Astrocyte of the spinal cord (primary cell): ENCODE measurements around the gene SOWAHC.

Source experiments
- DNase-seq: peaks from one replicate; pipeline ENCODE4 v3.0.0; 2011; ENCODE audit warnings: low read depth, low spot score
- H3K4me3 ChIP-seq: 2 replicates; pipeline ENCODE4 v1.5.1; 2011; ENCODE audit warnings: low read depth, mild to moderate bottlenecking, low read length, moderate library complexity
- in situ Hi-C: cut with HindIII; loops from 2 replicates; pipeline ENCODE4 v1.10.0; 2017; ENCODE audit warnings: low sequenced_read_pairs
- TF ChIP-seq, protein P1 (sequence below): IDR thresholded peaks from 2 replicates; pipeline ENCODE4 v1.5.1; 2012; ENCODE audit warnings: low read depth, mild to moderate bottlenecking, low read length, inconsistent platforms

The SOWAHC gene

DNA sequence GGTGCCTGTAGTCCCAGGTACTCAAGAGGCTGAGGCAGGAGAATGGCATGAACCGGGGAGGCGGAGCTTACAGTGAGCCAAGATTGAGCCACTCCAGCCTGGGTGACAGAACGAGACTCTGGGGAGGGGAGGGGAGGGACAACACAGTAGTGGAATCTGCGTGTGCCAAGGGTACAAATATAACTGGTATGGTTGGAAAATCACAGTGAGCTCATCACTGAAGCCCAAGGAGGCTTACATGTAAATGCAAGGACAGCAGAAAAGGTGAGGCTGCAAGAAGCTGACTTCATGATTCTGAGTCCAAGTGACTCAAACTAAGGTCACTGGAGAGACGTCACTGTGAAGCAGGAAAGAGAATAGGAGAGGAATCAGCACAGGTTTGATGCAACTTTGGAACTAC, 9.6 kb upstream of the SOWAHC start:
- DNase-seq = peak; percentile 65
- TF ChIP-seq, protein P1, sequence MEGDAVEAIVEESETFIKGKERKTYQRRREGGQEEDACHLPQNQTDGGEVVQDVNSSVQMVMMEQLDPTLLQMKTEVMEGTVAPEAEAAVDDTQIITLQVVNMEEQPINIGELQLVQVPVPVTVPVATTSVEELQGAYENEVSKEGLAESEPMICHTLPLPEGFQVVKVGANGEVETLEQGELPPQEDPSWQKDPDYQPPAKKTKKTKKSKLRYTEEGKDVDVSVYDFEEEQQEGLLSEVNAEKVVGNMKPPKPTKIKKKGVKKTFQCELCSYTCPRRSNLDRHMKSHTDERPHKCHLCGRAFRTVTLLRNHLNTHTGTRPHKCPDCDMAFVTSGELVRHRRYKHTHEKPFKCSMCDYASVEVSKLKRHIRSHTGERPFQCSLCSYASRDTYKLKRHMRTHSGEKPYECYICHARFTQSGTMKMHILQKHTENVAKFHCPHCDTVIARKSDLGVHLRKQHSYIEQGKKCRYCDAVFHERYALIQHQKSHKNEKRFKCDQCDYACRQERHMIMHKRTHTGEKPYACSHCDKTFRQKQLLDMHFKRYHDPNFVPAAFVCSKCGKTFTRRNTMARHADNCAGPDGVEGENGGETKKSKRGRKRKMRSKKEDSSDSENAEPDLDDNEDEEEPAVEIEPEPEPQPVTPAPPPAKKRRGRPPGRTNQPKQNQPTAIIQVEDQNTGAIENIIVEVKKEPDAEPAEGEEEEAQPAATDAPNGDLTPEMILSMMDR = no peak
- H3K4me3 ChIP-seq = no peak overlapping the region
- in situ Hi-C loops = no loop called here

DNA sequence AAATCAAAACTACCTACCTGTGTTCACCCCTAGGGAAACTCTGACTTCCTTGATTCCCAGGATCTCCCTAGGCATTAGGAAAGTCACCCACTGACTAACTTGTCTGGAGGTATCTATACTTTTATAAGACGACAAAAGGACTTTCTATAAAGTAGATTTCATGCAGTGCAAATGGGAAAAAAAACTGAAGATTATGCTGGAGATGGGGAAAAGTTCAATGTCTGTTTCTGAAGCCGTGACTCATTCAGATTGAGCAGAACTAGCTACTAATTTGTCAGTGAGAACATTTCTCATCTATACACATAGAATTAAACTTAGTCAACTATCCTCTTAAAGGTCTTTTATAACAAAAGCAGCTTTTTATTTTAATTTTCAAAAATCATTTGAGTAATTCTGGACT, 6.4 kb upstream of the SOWAHC start:
- DNase-seq = peak; percentile 37
- no peak overlapping the region for H3K4me3 ChIP-seq
- TF ChIP-seq, protein P1 = no peak
- in situ Hi-C loops = no loop called here

DNA sequence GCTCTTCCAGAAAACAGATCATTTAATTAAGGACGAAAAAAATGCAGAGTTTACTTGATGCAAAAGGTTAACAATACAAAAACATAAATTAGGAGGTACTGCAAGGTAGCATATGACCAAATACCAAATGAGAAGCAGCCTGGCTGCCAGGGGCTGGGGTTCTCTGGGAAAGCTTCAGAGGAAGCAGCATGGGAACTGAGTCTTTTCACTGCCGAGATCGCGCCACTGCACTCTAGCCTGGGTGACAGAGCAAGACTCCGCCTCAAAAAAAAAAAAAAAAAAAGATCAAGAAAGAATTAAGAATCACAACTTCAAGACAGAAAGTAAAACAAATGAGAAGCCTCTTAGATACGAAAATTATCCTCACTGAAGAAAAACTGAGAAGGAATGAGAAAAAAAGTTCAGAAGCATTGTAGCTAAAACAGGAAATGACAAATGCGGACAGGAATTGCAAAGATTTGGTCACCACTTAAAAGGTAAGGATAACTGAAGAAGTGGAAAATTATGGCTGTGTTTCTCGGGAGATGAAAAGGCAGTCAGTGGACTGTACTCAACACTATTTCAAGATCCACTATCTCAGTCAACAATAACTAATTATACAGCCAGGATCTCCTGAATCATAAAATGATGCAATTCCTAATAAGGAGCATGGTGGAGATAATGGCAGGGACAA, 4.7 kb upstream of the SOWAHC start:
- in situ Hi-C loops = no loop called here
- H3K4me3 ChIP-seq = peak overlapping the region; percentile 34
- peak; percentile 74 for DNase-seq
- TF ChIP-seq, protein P1 = no peak

DNA sequence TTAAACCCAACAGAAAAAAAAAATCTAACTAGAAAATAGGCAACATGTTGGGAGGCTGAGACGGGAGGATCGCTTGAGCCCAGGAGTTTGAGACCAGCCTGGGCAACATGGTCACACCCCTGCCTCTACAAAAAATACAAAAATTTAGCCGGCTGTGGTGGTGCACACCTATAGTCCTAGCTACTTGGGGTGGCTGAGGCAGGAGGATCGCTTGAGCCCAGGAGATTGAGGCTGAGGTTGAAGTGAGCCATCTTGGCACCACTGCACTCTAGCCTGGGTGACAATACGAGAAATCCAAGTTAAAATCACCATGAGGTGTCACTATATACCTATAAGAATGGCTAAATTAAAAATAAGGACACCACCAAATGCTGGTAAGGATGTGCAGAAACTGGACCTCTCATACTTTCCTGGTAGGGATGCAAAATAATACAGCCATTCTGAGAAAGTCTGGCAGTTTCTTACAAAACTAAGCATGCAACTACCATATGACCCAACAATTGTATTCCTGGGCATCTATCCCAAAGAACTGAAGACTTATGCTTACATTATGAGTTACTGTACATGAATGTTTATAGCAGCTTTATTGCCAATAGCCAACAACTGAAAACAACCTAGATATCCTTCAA, 2.6 kb upstream of the SOWAHC start:
- TF ChIP-seq, protein P1 = no peak
- in situ Hi-C loops = no loop called here
- DNase-seq = peak; percentile 83
- H3K4me3 ChIP-seq = peak overlapping the region; percentile 85

DNA sequence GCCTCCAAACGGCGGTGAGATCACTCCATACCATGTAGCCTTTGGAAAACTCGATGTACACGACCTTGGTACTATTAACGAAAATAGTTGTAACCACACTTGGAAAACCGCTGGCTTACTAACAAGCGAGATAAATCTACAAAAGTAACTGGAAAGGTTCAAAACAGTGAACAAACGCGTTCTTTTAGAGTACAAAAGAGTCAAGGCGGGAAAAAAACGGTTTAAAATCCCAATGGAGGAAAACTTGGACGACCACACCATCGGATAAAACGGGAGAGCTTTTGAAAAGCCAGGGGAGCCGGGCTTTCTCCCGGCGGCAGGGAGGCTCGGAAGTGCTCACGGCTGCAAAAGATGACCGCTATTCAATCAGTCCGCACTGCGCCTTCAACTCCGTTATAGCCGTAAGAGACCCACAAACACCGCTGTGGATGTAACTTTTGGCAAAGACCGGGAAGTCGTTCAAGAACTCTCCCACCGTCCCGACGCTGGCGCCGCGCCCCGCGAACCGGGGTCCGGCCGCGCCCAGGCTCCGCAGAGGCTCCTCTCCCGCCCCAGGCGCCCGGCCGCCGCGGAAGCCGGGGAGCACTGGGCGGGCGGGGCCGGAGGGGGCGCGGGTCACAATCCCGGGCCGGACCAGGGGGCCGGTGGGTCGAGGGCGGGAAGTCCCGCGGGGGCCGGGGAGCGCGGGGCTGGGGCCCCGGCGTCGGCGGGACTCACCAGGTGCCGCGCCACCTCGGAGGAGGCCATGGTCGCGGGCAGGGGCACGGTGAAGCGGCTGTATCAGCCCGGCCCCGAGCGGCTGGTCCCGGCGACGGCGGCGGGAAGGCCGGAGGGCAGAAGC, 863 bp upstream of the SOWAHC start:
- peak; percentile 69 for DNase-seq
- H3K4me3 ChIP-seq = peak overlapping the region; percentile 85
- TF ChIP-seq, protein P1 = no peak
- in situ Hi-C loops = no loop called here

DNA sequence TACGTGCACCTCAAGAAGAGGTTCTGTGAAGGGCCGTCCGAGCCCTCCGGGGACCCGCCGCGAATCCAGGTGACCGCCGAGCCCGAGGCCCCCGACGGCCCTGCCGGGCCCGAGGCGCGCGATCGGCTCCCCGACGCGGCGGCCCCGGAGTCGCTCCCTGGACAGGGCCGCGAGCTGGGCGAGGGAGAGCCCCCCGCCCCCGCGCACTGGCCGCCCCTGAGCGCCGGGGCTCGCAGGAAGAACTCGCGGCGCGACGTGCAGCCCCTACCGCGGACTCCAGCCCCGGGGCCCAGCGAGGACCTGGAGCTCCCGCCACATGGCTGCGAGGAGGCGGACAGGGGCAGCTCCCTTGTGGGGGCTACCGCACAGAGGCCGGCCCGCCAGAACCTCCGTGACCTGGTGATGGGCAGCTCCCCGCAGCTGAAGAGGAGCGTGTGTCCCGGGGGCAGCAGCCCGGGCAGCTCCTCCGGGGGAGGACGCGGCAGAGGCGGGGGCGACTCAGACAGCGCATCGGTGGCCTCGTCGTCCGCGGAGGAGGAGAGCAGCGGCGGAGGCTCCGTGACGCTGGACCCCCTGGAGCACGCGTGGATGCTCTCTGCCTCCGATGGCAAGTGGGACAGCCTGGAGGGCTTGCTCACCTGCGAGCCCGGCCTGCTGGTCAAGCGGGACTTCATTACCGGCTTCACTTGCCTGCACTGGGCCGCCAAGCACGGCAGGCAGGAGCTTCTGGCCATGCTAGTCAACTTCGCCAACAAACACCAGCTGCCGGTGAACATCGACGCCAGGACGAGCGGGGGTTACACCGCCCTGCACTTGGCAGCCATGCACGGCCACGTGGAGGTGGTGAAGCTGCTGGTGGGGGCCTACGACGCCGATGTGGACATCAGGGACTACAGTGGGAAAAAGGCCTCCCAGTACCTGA, 812 bp downstream of the SOWAHC start:
- DNase-seq = no peak
- H3K4me3 ChIP-seq = peak overlapping the region; percentile 47
- in situ Hi-C loops = no loop called here
- TF ChIP-seq, protein P1 = no peak
